Cardiac fibroblast (primary cell): ENCODE results near the gene MAP3K9.

Experiments
- DNase-seq, 2 donors: peaks; one replicate each; pipeline versions ENCODE4 v3.0.0 to v3.0.0-alpha.2; 2010; ENCODE audit warnings: low read depth in 2 of 2
- H3K4me3 ChIP-seq, 2 donors: replicated peaks in 1 of 2; 1 replicate in 1 of 2; 2 replicates in 1 of 2; pipeline ENCODE4 v1.5.1; 2011; ENCODE audit warnings: low read depth in 2 of 2, low read length in 2 of 2, mild to moderate bottlenecking in 2 of 2, moderate library complexity in 1 of 2
- CTCF ChIP-seq: IDR thresholded peaks from one replicate; pipeline ENCODE4 v1.5.1; 2011; ENCODE audit warnings: low read depth, mild to moderate bottlenecking, low read length, inconsistent platforms

Gene MAP3K9

GRCh38 chr14:70779667-70780066, 29.6 kb downstream of the MAP3K9 start:
- DNase-seq: no peak
- H3K4me3 ChIP-seq: no peak overlapping the region
- TF ChIP-seq CTCF: no peak

GRCh38 chr14:70776197-70776596, 33.1 kb downstream of the MAP3K9 start:
- H3K4me3 ChIP-seq: no peak overlapping the region
- no peak for TF ChIP-seq CTCF
- no peak for DNase-seq

GRCh38 chr14:70773182-70773862, 36.0 kb downstream of the MAP3K9 start:
- DNase-seq: no peak
- no peak for TF ChIP-seq CTCF
- H3K4me3 ChIP-seq: no peak overlapping the region

- TF ChIP-seq CTCF: no peak
- DNase-seq: no peak
- no peak overlapping the region for H3K4me3 ChIP-seq
Measured at GRCh38 chr14:70771781-70772212, 37.5 kb downstream of the MAP3K9 start.

GRCh38 chr14:70770490-70770889, 38.8 kb downstream of the MAP3K9 start:
- DNase-seq: no peak
- H3K4me3 ChIP-seq: no peak overlapping the region
- no peak for TF ChIP-seq CTCF

GRCh38 chr14:70759398-70759797, 49.9 kb downstream of the MAP3K9 start:
- H3K4me3 ChIP-seq: no peak overlapping the region
- no peak for TF ChIP-seq CTCF
- DNase-seq: no peak

GRCh38 chr14:70755655-70756054, 53.7 kb downstream of the MAP3K9 start:
- no peak overlapping the region for H3K4me3 ChIP-seq
- no peak for DNase-seq
- no peak for TF ChIP-seq CTCF
